PC-3 (cell line): ENCODE data around the gene STYK1. TPM values are rescaled to one million over a fixed set of nuclear protein-coding genes. Genes with fewer than 3 reads are reported as not detected.

Source experiments
- ATAC-seq: fragments of 200-7000 bp; cut with Tn5 transposase; 2 replicates; pipeline ENCODE4 v1.9.1; 2020; ENCODE audit warnings: mild to moderate bottlenecking, moderate library complexity
- BruUV-seq: library from RNA; stranded (reverse); fragments of 400-500 nt; replicated peaks from 2 replicates; lab custom pipeline; 2021; lab: Mats Ljungman, UMichigan
- CTCF ChIA-PET: fragments of 300-600 bp; sonication (Branson Sonifier 250); formaldehyde crosslinking; loops from one replicate; lab custom pipeline; 2022; ENCODE audit warnings: antibody characterized with exemption; lab: Charles Lee
- POLR2A ChIA-PET: fragments of 300-600 bp; sonication (Branson Sonifier 250); formaldehyde crosslinking; loops from one replicate; lab custom pipeline; 2022; ENCODE audit warnings: antibody characterized with exemption; ENCODE audit not compliant: unreplicated experiment; lab: Charles Lee
- DNase-seq: peaks from one replicate; pipeline ENCODE4 v3.0.0-alpha.2; 2015
- H2AFZ ChIP-seq: fragments of 300-600 bp; sonication (generic); 2 replicates; pipeline ENCODE4 v1.6.0; 2016; ENCODE audit warnings: antibody characterized with exemption, low read length
- H3F3A ChIP-seq: fragments of 300-600 bp; sonication (generic); one replicate; pipeline ENCODE4 v1.6.0; 2017; ENCODE audit warnings: antibody characterized with exemption, low read length, control low read depth, mild to moderate bottlenecking; ENCODE audit not compliant: unreplicated experiment
- H3K27ac ChIP-seq: fragments of 300-600 bp; sonication (generic); 2 replicates; pipeline ENCODE4 v1.5.1; 2016; ENCODE audit warnings: mild to moderate bottlenecking, low read length
- H3K27me3 ChIP-seq: fragments of 300-600 bp; sonication (generic); 2 replicates; pipeline ENCODE4 v1.6.1; 2016; ENCODE audit warnings: low read length, mixed read lengths
- H3K36me3 ChIP-seq: fragments of 300-600 bp; sonication (generic); 2 replicates; pipeline ENCODE4 v1.6.1; 2016; ENCODE audit warnings: low read depth, mixed run types, low read length, mixed read lengths
- H3K4me1 ChIP-seq: fragments of 300-600 bp; sonication (generic); 2 replicates; pipeline ENCODE4 v1.5.1; 2016; ENCODE audit warnings: low read length; ENCODE audit not compliant: insufficient read depth
- H3K4me2 ChIP-seq: fragments of 300-600 bp; sonication (generic); 2 replicates; pipeline ENCODE4 v1.6.0; 2016; ENCODE audit warnings: low read length
- H3K4me3 ChIP-seq: fragments of 300-600 bp; sonication (generic); 2 replicates; pipeline ENCODE4 v1.5.1; 2016; ENCODE audit warnings: mild to moderate bottlenecking, low read length, mixed read lengths
- H3K79me2 ChIP-seq: fragments of 300-600 bp; sonication (generic); 2 replicates; pipeline ENCODE4 v1.6.1; 2017; ENCODE audit warnings: low read length, mixed read lengths
- H3K9ac ChIP-seq: fragments of 300-600 bp; sonication (generic); 2 replicates; pipeline ENCODE4 v1.6.0; 2016; ENCODE audit warnings: mild to moderate bottlenecking, low read length
- H3K9me2 ChIP-seq: fragments of 300-600 bp; sonication (generic); replicated peaks from 2 replicates; pipeline ENCODE4 v1.6.1; 2016; ENCODE audit warnings: mixed run types, low read length, mixed read lengths
- H3K9me3 ChIP-seq: fragments of 300-600 bp; sonication (generic); 2 replicates; pipeline ENCODE4 v1.6.1; 2016; ENCODE audit warnings: low read length, mixed read lengths
- H4K20me1 ChIP-seq: fragments of 300-600 bp; sonication (generic); 2 replicates; pipeline ENCODE4 v1.6.1; 2016; ENCODE audit warnings: low read length, mixed read lengths
- EZH2 ChIP-seq: fragments of 300-600 bp; sonication (generic); IDR thresholded peaks from one replicate; pipeline ENCODE4 v1.6.1; 2017; ENCODE audit warnings: antibody characterized with exemption, mild to moderate bottlenecking, low read length; ENCODE audit not compliant: unreplicated experiment
- EZH2phosphoT487 ChIP-seq: fragments of 300-600 bp; sonication (generic); IDR thresholded peaks from 2 replicates; pipeline ENCODE4 v1.6.1; 2018; ENCODE audit warnings: mild to moderate bottlenecking, antibody characterized with exemption, low read length, borderline replicate concordance
- intact Hi-C: fragments of 100-400 bp; cut with micrococcal nuclease; formaldehyde crosslinking; loops from 2 replicates; pipeline ENCODE4 v1.9.0; 2023
- total RNA-seq: library from RNA; depleted of rRNA; stranded (reverse); fragments of >200 nt; gene quantifications from 2 replicates; pipeline ENCODE4 v1.2.3, GENCODE V29; 2014
- TF ChIP-seq, protein P1 (sequence below): fragments of 300-600 bp; sonication (generic); conservative IDR thresholded peaks from 2 replicates; pipeline ENCODE4 v1.5.1; 2017; ENCODE audit warnings: antibody characterized with exemption, low read depth, mild to moderate bottlenecking, low read length

STYK1 gene
- total RNA-seq, 1 experiment from 2014 or later: 4.3 TPM

DNA sequence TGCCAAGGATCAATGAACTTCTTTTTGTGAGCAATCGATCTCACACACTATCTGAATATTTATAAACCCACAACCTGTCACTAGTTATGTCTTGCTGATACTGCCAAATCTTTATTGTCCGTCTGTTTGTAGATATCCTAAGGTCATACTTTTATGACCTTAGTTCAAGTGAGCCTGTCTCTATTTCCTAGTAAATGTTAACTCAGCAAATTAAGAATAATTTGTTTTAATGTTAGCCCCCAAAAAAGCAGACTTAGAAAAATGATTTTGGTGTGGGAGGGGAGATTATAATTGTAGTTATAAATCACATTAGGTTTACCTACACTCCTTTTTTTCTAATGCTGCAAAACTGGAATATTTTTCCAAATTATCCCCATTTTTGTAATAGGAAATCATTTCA is 9.4 kb downstream of the STYK1 start:
- no peaks in the 10 kb centered on the region for H3K9me3 ChIP-seq
- ChIA-PET POLR2A (no interaction called here), CTCF (no interaction called here)
- H3K27ac ChIP-seq: no peak overlapping the region
- intact Hi-C loops: no loop called here
- H3F3A ChIP-seq: no peaks in the 10 kb centered on the region
- no peaks in the 10 kb centered on the region for H3K9me2 ChIP-seq
- H4K20me1 ChIP-seq: no peaks in the 10 kb centered on the region
- no peaks in the 10 kb centered on the region for H3K27me3 ChIP-seq
- H3K4me3 ChIP-seq: no peak overlapping the region
- H3K4me1 ChIP-seq: peaks cover 19% of the 10 kb centered on the region
- H3K36me3 ChIP-seq: no peaks in the 10 kb centered on the region
- peaks cover 4% of the 10 kb centered on the region; the same call in 1 of the 2 replicates for H3K79me2 ChIP-seq
- H3K9ac ChIP-seq: no peak overlapping the region
- no peak overlapping the region for H3K4me2 ChIP-seq
- ATAC-seq: no peak
- DNase-seq: no peak
- H2AFZ ChIP-seq: no peak overlapping the region
- no TSS peak for BruUV-seq
- TF ChIP-seq EZH2phosphoT487: no peak
- TF ChIP-seq, protein P1, sequence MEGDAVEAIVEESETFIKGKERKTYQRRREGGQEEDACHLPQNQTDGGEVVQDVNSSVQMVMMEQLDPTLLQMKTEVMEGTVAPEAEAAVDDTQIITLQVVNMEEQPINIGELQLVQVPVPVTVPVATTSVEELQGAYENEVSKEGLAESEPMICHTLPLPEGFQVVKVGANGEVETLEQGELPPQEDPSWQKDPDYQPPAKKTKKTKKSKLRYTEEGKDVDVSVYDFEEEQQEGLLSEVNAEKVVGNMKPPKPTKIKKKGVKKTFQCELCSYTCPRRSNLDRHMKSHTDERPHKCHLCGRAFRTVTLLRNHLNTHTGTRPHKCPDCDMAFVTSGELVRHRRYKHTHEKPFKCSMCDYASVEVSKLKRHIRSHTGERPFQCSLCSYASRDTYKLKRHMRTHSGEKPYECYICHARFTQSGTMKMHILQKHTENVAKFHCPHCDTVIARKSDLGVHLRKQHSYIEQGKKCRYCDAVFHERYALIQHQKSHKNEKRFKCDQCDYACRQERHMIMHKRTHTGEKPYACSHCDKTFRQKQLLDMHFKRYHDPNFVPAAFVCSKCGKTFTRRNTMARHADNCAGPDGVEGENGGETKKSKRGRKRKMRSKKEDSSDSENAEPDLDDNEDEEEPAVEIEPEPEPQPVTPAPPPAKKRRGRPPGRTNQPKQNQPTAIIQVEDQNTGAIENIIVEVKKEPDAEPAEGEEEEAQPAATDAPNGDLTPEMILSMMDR: no peak
- TF ChIP-seq EZH2: no peak

DNA sequence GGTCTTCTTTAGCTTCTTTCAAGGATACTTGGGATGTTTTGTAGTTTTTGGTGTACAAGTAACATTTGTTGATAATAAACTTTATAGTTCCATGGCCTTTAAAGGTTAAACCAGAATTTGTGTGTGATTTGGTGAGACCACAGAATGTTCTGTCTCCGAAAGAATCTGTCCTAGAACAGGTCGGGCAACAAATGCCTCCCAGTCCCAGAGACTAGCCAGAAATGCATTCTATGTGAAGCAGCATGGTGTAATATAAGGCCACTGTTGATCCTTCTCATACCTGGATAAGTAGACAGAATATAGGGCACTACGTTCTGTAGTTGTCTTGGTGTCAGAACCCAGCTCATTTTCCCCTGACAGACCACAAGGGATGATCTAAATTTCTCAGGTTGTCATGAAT is 10.0 kb downstream of the STYK1 start:
- ChIA-PET POLR2A (no interaction called here), CTCF (no interaction called here)
- TF ChIP-seq, protein P1: no peak
- TF ChIP-seq EZH2phosphoT487: no peak
- no peak for TF ChIP-seq EZH2
- ATAC-seq: no peak
- Histone ChIP-seq H3K9ac (no peak overlapping the region), H2AFZ (no peak overlapping the region), H4K20me1 (no peaks in the 10 kb centered on the region), H3K4me2 (no peak overlapping the region), H3K36me3 (peaks cover 2% of the 10 kb centered on the region; the same call in 1 of the 2 replicates), H3K9me3 (no peaks in the 10 kb centered on the region), H3K4me3 (no peak overlapping the region), H3K79me2 (no peaks in the 10 kb centered on the region; the same call in 1 of the 2 replicates), H3K27ac (no peak overlapping the region), H3K4me1 (peaks cover 19% of the 10 kb centered on the region), H3F3A (no peaks in the 10 kb centered on the region), H3K9me2 (no peaks in the 10 kb centered on the region), H3K27me3 (no peaks in the 10 kb centered on the region)
- no TSS peak for BruUV-seq
- DNase-seq: peak; percentile 17
- intact Hi-C loops: no loop called here

DNA sequence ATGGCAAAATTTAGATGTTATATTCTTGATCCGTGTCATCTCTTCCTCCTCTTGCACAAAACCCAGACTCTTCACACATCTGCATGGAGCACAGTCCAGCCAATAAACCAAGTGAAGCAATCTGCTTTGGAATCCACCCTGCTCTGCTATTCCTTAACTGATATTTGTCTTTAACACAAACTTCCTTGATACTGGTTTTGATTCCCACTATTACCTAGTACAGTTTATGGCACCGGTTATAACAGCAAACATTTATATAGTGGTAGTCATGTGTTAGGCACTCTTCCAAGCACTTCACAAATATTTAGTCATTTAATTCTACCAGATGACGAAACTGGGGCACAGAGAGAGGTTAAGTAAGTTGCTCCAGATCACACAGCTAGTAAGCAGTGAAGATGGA is 12.5 kb downstream of the STYK1 start:
- 0 out of 2 replicates have a peak, but pooled peaks cover 6% of the 10 kb centered on the region for H3K9me3 ChIP-seq
- CTCF ChIA-PET: no interaction called here
- no peaks in the 10 kb centered on the region for H3F3A ChIP-seq
- no peaks in the 10 kb centered on the region for H3K9me2 ChIP-seq
- H3K27me3 ChIP-seq: no peaks in the 10 kb centered on the region
- intact Hi-C loops: no loop called here
- peaks cover 19% of the 10 kb centered on the region for H3K4me1 ChIP-seq
- peaks cover 17% of the 10 kb centered on the region; the same call in 1 of the 2 replicates for H3K36me3 ChIP-seq
- H2AFZ ChIP-seq: no peak overlapping the region
- ATAC-seq (peak; percentile 100), DNase-seq (peak; percentile 89)
- H3K79me2 ChIP-seq: no peaks in the 10 kb centered on the region; the same call in 1 of the 2 replicates
- peak overlapping the region; percentile 68 for H3K27ac ChIP-seq
- TF ChIP-seq EZH2phosphoT487 (no peak), EZH2 (no peak)
- TF ChIP-seq, protein P1: no peak
- H3K4me3 ChIP-seq: no peak overlapping the region
- POLR2A ChIA-PET: no interaction called here
- no peaks in the 10 kb centered on the region for H4K20me1 ChIP-seq
- BruUV-seq: no TSS peak
- H3K4me2 ChIP-seq: peak overlapping the region; percentile 35
- no peak overlapping the region; the same call in 1 of the 2 replicates for H3K9ac ChIP-seq
